Ishikawa (cell line): ENCODE measurements around the gene BGLAP.

Source experiments
- CEBPB ChIP-seq: IDR thresholded peaks from 2 replicates; pipeline ENCODE4 v1.6.1; 2012
- CREB1 ChIP-seq: IDR thresholded peaks from 2 replicates; pipeline ENCODE4 v1.6.1; 2012; ENCODE audit warnings: low read depth
- EGR1 ChIP-seq: IDR thresholded peaks from 2 replicates; pipeline ENCODE4 v1.6.1; 2012
- EP300 ChIP-seq: IDR thresholded peaks from 2 replicates; pipeline ENCODE4 v1.6.1; 2012; ENCODE audit warnings: borderline replicate concordance
- FOXM1 ChIP-seq: IDR thresholded peaks from 2 replicates; pipeline ENCODE4 v1.6.1; 2012; ENCODE audit warnings: low read depth, borderline replicate concordance
- NFIC ChIP-seq: IDR thresholded peaks from 2 replicates; pipeline ENCODE4 v1.6.1; 2012
- RAD21 ChIP-seq: IDR thresholded peaks from 2 replicates; pipeline ENCODE4 v1.6.1; 2012; ENCODE audit warnings: low read depth
- TAF1 ChIP-seq: IDR thresholded peaks from 2 replicates; pipeline ENCODE4 v1.6.1; 2012; ENCODE audit warnings: low read depth, mild to moderate bottlenecking
- TCF12 ChIP-seq: IDR thresholded peaks from 2 replicates; pipeline ENCODE4 v1.6.1; 2012; ENCODE audit warnings: low read depth
- USF1 ChIP-seq: IDR thresholded peaks from 2 replicates; pipeline ENCODE4 v1.6.1; 2012
- YY1 ChIP-seq: IDR thresholded peaks from 2 replicates; pipeline ENCODE4 v1.6.1; 2012; ENCODE audit warnings: low read depth
- TF ChIP-seq, protein P1 (sequence below): IDR thresholded peaks from 2 replicates; pipeline ENCODE4 v1.6.1; 2012
- TF ChIP-seq, protein P2 (sequence below): IDR thresholded peaks from 2 replicates; pipeline ENCODE4 v1.6.1; 2012; ENCODE audit warnings: low read depth, mild to moderate bottlenecking

DNA sequence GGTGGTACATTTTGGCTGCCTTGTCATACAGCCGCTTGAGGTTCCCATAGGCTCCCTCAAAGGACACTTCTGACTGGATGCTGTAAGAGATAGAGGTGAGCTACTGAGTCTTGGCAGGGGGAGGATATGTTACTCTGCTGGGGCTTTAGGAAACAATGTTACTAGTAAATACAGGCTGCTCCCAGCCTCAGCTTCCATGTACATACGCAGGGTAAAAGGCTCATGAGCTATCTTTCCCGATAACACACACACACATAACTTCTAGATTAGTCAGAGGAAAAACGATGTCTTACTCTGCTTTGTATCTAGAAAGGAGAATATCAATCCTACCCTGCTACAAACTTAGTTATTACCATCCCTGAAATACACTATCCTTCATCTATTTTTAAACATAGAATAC is 26.4 kb downstream of the BGLAP start:
- TF ChIP-seq EP300 (no peak), TCF12 (no peak), FOXM1 (no peak), RAD21 (no peak), USF1 (no peak), CEBPB (no peak), YY1 (no peak), CREB1 (no peak), TAF1 (no peak), NFIC (no peak), EGR1 (no peak)
- TF ChIP-seq, protein P1, sequence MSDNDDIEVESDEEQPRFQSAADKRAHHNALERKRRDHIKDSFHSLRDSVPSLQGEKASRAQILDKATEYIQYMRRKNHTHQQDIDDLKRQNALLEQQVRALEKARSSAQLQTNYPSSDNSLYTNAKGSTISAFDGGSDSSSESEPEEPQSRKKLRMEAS: no peak
- TF ChIP-seq, protein P2, sequence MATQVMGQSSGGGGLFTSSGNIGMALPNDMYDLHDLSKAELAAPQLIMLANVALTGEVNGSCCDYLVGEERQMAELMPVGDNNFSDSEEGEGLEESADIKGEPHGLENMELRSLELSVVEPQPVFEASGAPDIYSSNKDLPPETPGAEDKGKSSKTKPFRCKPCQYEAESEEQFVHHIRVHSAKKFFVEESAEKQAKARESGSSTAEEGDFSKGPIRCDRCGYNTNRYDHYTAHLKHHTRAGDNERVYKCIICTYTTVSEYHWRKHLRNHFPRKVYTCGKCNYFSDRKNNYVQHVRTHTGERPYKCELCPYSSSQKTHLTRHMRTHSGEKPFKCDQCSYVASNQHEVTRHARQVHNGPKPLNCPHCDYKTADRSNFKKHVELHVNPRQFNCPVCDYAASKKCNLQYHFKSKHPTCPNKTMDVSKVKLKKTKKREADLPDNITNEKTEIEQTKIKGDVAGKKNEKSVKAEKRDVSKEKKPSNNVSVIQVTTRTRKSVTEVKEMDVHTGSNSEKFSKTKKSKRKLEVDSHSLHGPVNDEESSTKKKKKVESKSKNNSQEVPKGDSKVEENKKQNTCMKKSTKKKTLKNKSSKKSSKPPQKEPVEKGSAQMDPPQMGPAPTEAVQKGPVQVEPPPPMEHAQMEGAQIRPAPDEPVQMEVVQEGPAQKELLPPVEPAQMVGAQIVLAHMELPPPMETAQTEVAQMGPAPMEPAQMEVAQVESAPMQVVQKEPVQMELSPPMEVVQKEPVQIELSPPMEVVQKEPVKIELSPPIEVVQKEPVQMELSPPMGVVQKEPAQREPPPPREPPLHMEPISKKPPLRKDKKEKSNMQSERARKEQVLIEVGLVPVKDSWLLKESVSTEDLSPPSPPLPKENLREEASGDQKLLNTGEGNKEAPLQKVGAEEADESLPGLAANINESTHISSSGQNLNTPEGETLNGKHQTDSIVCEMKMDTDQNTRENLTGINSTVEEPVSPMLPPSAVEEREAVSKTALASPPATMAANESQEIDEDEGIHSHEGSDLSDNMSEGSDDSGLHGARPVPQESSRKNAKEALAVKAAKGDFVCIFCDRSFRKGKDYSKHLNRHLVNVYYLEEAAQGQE: no peak
